ENCODE measurements around the gene GNL2. TPM values are rescaled to one million over a fixed set of nuclear protein-coding genes. Genes with fewer than 3 reads are reported as not detected.
A peak's percentile ranks its signal among the peaks of the same experiment; 100 is the strongest.
"Not testable (repeated sequence)": the region's sequence is repeated elsewhere in the genome, so short reads cannot be mapped to it uniquely, and the experiment has no call there.

Gene GNL2
- total RNA-seq, 1 donor, result 72.7 TPM

GRCh38 chr1:37549341-37549740 lies 46.4 kb downstream of the GNL2 start:
- H3K4me3 ChIP-seq (ENCODE audit: low read depth, low read length), result no peak overlapping the region
- DNase-seq (ENCODE audit: low read depth), result peak; percentile 21
- no peak for TF ChIP-seq CTCF (IDR thresholded peaks at IDR 0.05; ENCODE audit: insufficient read depth, low read length)

GRCh38 chr1:37545019-37545418 lies 50.7 kb downstream of the GNL2 start:
- H3K4me3 ChIP-seq (ENCODE audit: low read depth, low read length), result no peak overlapping the region
- DNase-seq (ENCODE audit: low read depth), result no peak
- TF ChIP-seq CTCF (IDR thresholded peaks at IDR 0.05; ENCODE audit: insufficient read depth, low read length), result no peak

- no peak for DNase-seq (ENCODE audit: low read depth)
- no peak overlapping the region for H3K4me3 ChIP-seq (ENCODE audit: low read depth, low read length)
- no peak for TF ChIP-seq CTCF (IDR thresholded peaks at IDR 0.05; ENCODE audit: insufficient read depth, low read length)
Measured at GRCh38 chr1:37544530-37544929, 51.2 kb downstream of the GNL2 start.

GRCh38 chr1:37540036-37540785 lies 55.5 kb downstream of the GNL2 start:
- H3K4me3 ChIP-seq (ENCODE audit: low read depth, low read length), result no peak overlapping the region
- TF ChIP-seq CTCF (IDR thresholded peaks at IDR 0.05; ENCODE audit: insufficient read depth, low read length), result no peak
- no peak for DNase-seq (ENCODE audit: low read depth)

GRCh38 chr1:37539154-37539553 lies 56.6 kb downstream of the GNL2 start:
- DNase-seq (ENCODE audit: low read depth); H3K4me3 ChIP-seq (ENCODE audit: low read depth, low read length): not testable (repeated sequence)

GRCh38 chr1:37537378-37537777 lies 58.4 kb downstream of the GNL2 start:
- no peak for TF ChIP-seq CTCF (IDR thresholded peaks at IDR 0.05; ENCODE audit: insufficient read depth, low read length)

GRCh38 chr1:37533317-37534093 lies 62.2 kb downstream of the GNL2 start:
- no peak for DNase-seq (ENCODE audit: low read depth)
- no peak for TF ChIP-seq CTCF (IDR thresholded peaks at IDR 0.05; ENCODE audit: insufficient read depth, low read length)
- H3K4me3 ChIP-seq (ENCODE audit: low read depth, low read length), result no peak overlapping the region

More at GRCh38 chr1:37537378-37537777, 58.4 kb downstream of the GNL2 start:
- no peak for DNase-seq (ENCODE audit: low read depth)
- no peak overlapping the region for H3K4me3 ChIP-seq (ENCODE audit: low read depth, low read length)

- not testable (repeated sequence) for DNase-seq (ENCODE audit: low read depth); H3K4me3 ChIP-seq (ENCODE audit: low read depth, low read length)
Measured at GRCh38 chr1:37532418-37533156, 63.1 kb downstream of the GNL2 start.

- not testable (repeated sequence) for H3K4me3 ChIP-seq (ENCODE audit: low read depth, low read length); DNase-seq (ENCODE audit: low read depth)
Measured at GRCh38 chr1:37529888-37530287, 65.8 kb downstream of the GNL2 start.
